HG02571 (cell line): Measurements from ENCODE around the gene EWSR1.

ENCODE experiments used
- ATAC-seq: cut with Tn5 transposase; IDR thresholded peaks from one replicate; pipeline ENCODE4 v1.9.1; 2021; ENCODE audit warnings: mild to moderate bottlenecking, moderate library complexity; ENCODE audit not compliant: unreplicated experiment

Gene EWSR1

GRCh38 chr22:29267462-29267857 lies 608 bp upstream of the EWSR1 start:
- ATAC-seq: peak; percentile 21

- peak; percentile 16 for ATAC-seq
Observed at GRCh38 chr22:29268511-29269229, 602 bp downstream of the EWSR1 start.

- no peak for ATAC-seq
Observed at GRCh38 chr22:29269230-29269604, 1.1 kb downstream of the EWSR1 start.

- ATAC-seq: no peak
Observed at GRCh38 chr22:29269731-29270474, 1.8 kb downstream of the EWSR1 start.

- no peak for ATAC-seq
Observed at GRCh38 chr22:29270475-29271271, 2.6 kb downstream of the EWSR1 start.

GRCh38 chr22:29272624-29273023 lies 4.6 kb downstream of the EWSR1 start:
- ATAC-seq: no peak

- ATAC-seq: no peak
Observed at GRCh38 chr22:29275167-29275566, 7.1 kb downstream of the EWSR1 start.

GRCh38 chr22:29275819-29276565 lies 7.9 kb downstream of the EWSR1 start:
- ATAC-seq: no peak

GRCh38 chr22:29277927-29278326 lies 9.9 kb downstream of the EWSR1 start:
- ATAC-seq: no peak

- no peak for ATAC-seq
Observed at GRCh38 chr22:29284196-29284595, 16.1 kb downstream of the EWSR1 start.

GRCh38 chr22:29288837-29289236 lies 20.8 kb downstream of the EWSR1 start:
- no peak for ATAC-seq

GRCh38 chr22:29290061-29290460 lies 22.0 kb downstream of the EWSR1 start:
- ATAC-seq: no peak

- no peak for ATAC-seq
Observed at GRCh38 chr22:29291215-29291614, 23.1 kb downstream of the EWSR1 start.

- ATAC-seq: no peak
Observed at GRCh38 chr22:29292379-29292778, 24.3 kb downstream of the EWSR1 start.

GRCh38 chr22:29298641-29299040 lies 30.6 kb downstream of the EWSR1 start:
- ATAC-seq: no peak

- ATAC-seq: no peak
Observed at GRCh38 chr22:29299136-29299900, 31.2 kb downstream of the EWSR1 start.

- no peak for ATAC-seq
Observed at GRCh38 chr22:29300467-29300806, 32.4 kb downstream of the EWSR1 start.

- ATAC-seq: no peak
Observed at GRCh38 chr22:29300807-29301601, 32.9 kb downstream of the EWSR1 start.

GRCh38 chr22:29301716-29302401 lies 33.8 kb downstream of the EWSR1 start:
- no peak for ATAC-seq
